ENCODE data around the gene GHR. TPM values are rescaled to one million over a fixed set of nuclear protein-coding genes. Genes with fewer than 3 reads are reported as not detected.
"Not testable (repeated sequence)": the region's sequence is repeated elsewhere in the genome, so short reads cannot be mapped to it uniquely, and the experiment has no call there.

Gene GHR
- total RNA-seq, 1 experiment from 2014 or later: 1.8 TPM

DNA sequence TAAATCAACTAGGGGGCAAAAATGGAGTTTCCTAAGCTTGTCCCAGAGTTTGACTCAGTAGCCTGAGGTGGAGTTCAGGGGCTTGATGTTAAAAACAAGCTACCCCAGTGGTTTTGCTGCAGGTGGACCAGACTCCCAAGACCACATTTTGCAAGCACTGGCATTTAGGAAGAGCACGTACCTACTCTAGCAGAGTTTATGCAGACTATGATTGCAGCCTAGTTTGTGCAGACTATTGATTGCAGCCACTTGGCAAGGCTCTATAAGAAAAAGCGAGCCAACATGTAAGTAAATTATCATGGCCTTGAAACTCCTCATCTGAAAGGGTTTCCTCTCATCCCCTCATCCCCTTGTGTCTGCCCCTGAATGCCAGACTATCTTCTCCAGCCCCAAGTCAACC lies 231.4 kb downstream of the GHR start:
- Mint-ChIP-seq H3K4me3 (ENCODE audit: unreplicated experiment) (no peak overlapping the region), H3K4me1 (ENCODE audit: insufficient read depth, unreplicated experiment) (peaks cover 15% of the 10 kb centered on the region), H3K36me3 (ENCODE audit: insufficient read depth, unreplicated experiment) (no peaks in the 10 kb centered on the region), H3K27me3 (ENCODE audit: insufficient read depth, unreplicated experiment) (no peaks in the 10 kb centered on the region), H3K9me3 (ENCODE audit: unreplicated experiment) (no peaks in the 10 kb centered on the region), H3K27ac (ENCODE audit: low read depth, unreplicated experiment) (no peak overlapping the region)
- POLR2A ChIA-PET: no interaction called here
- no TSS peak for BruUV-seq (replicated peaks)
- CTCF ChIA-PET: interaction anchor here (1.3 to 4.6 kb wide), 4 partner anchors 59 to 231 kb away, joined by 3 to 66 read pairs (median 34); partner anchors contain the start of gene GHR
- TF ChIP-seq CTCF (IDR thresholded peaks at IDR 0.05; ENCODE audit: unreplicated experiment): no peak
- intact Hi-C loops (cut with micrococcal nuclease): loop anchor here (5.0 kb wide), 2 partner anchors 142 to 597 kb away; no protein-coding TSS in a partner anchor
- no peak for DNase-seq (ENCODE audit: unreplicated experiment)

DNA sequence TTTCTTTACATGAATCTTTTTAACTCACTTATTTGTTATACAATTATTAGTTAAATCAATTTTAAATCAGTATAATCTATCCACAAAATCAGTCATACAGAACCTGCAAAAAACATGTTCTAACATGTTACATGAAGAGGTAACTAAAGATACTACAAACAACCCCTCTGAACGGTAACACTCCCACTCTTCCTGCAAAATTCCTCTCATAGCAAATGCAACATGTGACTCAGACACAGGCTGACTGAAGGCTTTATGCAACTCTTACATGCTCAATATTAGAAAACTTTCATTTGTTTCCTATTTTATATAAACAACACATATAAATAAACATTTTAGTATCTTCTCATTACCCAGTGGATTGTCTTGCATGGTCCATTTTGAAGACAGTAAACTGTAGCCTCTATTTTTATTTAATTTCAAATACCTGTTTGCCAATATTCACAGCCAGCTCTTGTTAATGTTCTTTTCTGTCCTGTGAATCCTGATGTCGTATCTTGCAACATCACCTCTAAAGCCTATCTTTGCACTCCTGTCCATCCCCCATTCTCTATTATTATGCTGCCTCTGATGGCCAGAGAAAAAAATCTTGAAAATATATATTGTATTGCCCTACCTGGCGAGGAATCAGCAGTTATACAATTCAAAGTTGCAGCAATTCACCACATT lies 232.9 kb downstream of the GHR start:
- H3K4me3 Mint-ChIP-seq (ENCODE audit: unreplicated experiment): peak overlapping the region; percentile 66
- TF ChIP-seq CTCF (IDR thresholded peaks at IDR 0.05; ENCODE audit: unreplicated experiment): no peak
- H3K27ac Mint-ChIP-seq (ENCODE audit: low read depth, unreplicated experiment): peak overlapping the region; percentile 25
- peaks cover 7% of the 10 kb centered on the region for H3K9me3 Mint-ChIP-seq (ENCODE audit: unreplicated experiment)
- CTCF ChIA-PET: interaction anchor here (0.6 to 4.6 kb wide), 40 partner anchors 9 to 800 kb away, joined by 3 to 66 read pairs (median 4); partner anchors contain the start of genes FBXO4 and GHR
- POLR2A ChIA-PET: interaction anchor here (0.6 to 2.6 kb wide), 23 partner anchors 11 to 806 kb away, joined by 3 to 22 read pairs (median 3); partner anchors contain the start of genes FBXO4, GHR and SELENOP
- H3K36me3 Mint-ChIP-seq (ENCODE audit: insufficient read depth, unreplicated experiment): no peaks in the 10 kb centered on the region
- intact Hi-C loops (cut with micrococcal nuclease): loop anchor here (1.0 to 5.0 kb wide), 6 partner anchors 144 to 800 kb away; partner anchors contain the start of gene GHR
- BruUV-seq (replicated peaks): no TSS peak
- DNase-seq (ENCODE audit: unreplicated experiment): peak; percentile 50
- H3K4me1 Mint-ChIP-seq (ENCODE audit: insufficient read depth, unreplicated experiment): peaks cover 15% of the 10 kb centered on the region
- no peaks in the 10 kb centered on the region for H3K27me3 Mint-ChIP-seq (ENCODE audit: insufficient read depth, unreplicated experiment)

GRCh38 chr5:42656651-42657015 lies 233.4 kb downstream of the GHR start:
- DNase-seq (ENCODE audit: unreplicated experiment): peak; percentile 18
- Mint-ChIP-seq H3K36me3 (ENCODE audit: insufficient read depth, unreplicated experiment) (no peaks in the 10 kb centered on the region), H3K4me3 (ENCODE audit: unreplicated experiment) (peak overlapping the region; percentile 66), H3K27ac (ENCODE audit: low read depth, unreplicated experiment) (peak overlapping the region; percentile 25), H3K4me1 (ENCODE audit: insufficient read depth, unreplicated experiment) (peaks cover 15% of the 10 kb centered on the region), H3K9me3 (ENCODE audit: unreplicated experiment) (peaks cover 7% of the 10 kb centered on the region), H3K27me3 (ENCODE audit: insufficient read depth, unreplicated experiment) (no peaks in the 10 kb centered on the region)
- peak; percentile 16 for TF ChIP-seq CTCF (IDR thresholded peaks at IDR 0.05; ENCODE audit: unreplicated experiment)
- BruUV-seq (replicated peaks): no TSS peak
- intact Hi-C loops (cut with micrococcal nuclease): loop anchor here (1.0 to 5.0 kb wide), 6 partner anchors 144 to 800 kb away; partner anchors contain the start of gene GHR
- ChIA-PET CTCF (interaction anchor here (0.6 to 4.6 kb wide), 37 partner anchors 9 to 801 kb away, joined by 3 to 66 read pairs (median 5); partner anchors contain the start of genes FBXO4 and GHR), POLR2A (interaction anchor here (0.6 to 2.6 kb wide), 21 partner anchors 11 to 806 kb away, joined by 3 to 22 read pairs (median 3); partner anchors contain the start of genes FBXO4, GHR, OXCT1 and SELENOP)

DNA sequence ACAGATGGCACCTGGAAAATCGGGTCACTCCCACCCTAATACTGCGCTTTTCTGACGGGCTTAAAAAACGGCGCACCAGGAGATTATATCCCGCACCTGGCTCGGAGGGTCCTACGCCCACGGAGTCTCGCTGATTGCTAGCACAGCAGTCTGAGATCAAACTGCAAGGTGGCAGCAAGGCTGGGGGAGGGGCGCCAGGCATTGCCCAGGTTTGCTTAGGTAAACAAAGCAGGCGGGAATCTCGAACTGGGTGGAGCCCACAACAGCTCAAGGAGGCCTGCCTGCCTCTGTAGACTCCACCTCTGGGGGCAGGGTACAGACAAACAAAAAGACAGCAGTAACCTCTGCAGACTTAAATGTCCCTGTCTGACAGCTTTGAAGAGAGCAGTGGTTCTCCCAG lies 236.6 kb downstream of the GHR start:
- ChIA-PET CTCF (interaction anchor here (0.6 to 2.7 kb wide), 5 partner anchors 76 to 728 kb away, joined by 3 to 12 read pairs (median 4); no protein-coding TSS in a partner anchor), POLR2A (interaction anchor here (0.6 kb wide), 1 partner anchor 69 kb away, joined by 4 read pairs; no protein-coding TSS in a partner anchor)
- intact Hi-C loops (cut with micrococcal nuclease): loop anchor here (5.0 kb wide), 2 partner anchors 148 to 603 kb away; no protein-coding TSS in a partner anchor
- not testable (repeated sequence) for H3K9me3 Mint-ChIP-seq (ENCODE audit: unreplicated experiment); BruUV-seq (replicated peaks); H3K4me3 Mint-ChIP-seq (ENCODE audit: unreplicated experiment); DNase-seq (ENCODE audit: unreplicated experiment); H3K27me3 Mint-ChIP-seq (ENCODE audit: insufficient read depth, unreplicated experiment); H3K27ac Mint-ChIP-seq (ENCODE audit: low read depth, unreplicated experiment); H3K36me3 Mint-ChIP-seq (ENCODE audit: insufficient read depth, unreplicated experiment)
- peaks cover 15% of the 10 kb centered on the region for H3K4me1 Mint-ChIP-seq (ENCODE audit: insufficient read depth, unreplicated experiment)

Data from MCF 10A (cell line).